ENCODE data around the gene SLC13A5. TPM values are rescaled to one million over a fixed set of nuclear protein-coding genes. Genes with fewer than 3 reads are reported as not detected.

SLC13A5 gene
- total and polyA plus RNA-seq, 4 donors = 88.4 to 399 (median 244) TPM

DNA sequence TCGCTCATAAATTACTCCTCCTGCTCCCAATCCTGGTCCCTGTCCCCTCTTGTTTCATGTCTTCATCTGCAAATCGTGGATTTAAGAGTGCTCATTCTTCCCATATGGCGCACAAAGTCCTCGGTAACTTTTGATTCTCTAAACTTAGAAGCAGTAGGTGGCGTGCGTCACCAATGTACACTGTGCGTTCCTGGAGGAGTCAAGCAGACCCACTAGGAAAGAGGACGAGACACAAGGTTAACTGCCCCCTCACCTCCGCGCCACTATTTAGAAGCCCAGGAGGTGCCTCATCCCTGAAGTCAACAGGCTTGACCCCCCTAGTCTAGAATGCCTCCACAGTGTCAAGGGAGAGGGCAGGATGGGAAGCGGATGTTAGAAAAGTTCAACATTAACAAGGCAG lies 2.9 kb downstream of the SLC13A5 start:
- DNase-seq (ENCODE audit: low spot score) = no peak
- TF ChIP-seq, protein P1, sequence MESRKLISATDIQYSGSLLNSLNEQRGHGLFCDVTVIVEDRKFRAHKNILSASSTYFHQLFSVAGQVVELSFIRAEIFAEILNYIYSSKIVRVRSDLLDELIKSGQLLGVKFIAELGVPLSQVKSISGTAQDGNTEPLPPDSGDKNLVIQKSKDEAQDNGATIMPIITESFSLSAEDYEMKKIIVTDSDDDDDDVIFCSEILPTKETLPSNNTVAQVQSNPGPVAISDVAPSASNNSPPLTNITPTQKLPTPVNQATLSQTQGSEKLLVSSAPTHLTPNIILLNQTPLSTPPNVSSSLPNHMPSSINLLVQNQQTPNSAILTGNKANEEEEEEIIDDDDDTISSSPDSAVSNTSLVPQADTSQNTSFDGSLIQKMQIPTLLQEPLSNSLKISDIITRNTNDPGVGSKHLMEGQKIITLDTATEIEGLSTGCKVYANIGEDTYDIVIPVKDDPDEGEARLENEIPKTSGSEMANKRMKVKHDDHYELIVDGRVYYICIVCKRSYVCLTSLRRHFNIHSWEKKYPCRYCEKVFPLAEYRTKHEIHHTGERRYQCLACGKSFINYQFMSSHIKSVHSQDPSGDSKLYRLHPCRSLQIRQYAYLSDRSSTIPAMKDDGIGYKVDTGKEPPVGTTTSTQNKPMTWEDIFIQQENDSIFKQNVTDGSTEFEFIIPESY (IDR thresholded peaks at IDR 0.05) = no peak
- TF ChIP-seq, protein P2, sequence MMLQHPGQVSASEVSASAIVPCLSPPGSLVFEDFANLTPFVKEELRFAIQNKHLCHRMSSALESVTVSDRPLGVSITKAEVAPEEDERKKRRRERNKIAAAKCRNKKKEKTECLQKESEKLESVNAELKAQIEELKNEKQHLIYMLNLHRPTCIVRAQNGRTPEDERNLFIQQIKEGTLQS (IDR thresholded peaks at IDR 0.05) = no peak
- peak in 1 of 2 donors; percentile 58 for TF ChIP-seq RAD21 (IDR thresholded peaks at IDR 0.05)
- TF ChIP-seq, protein P3, sequence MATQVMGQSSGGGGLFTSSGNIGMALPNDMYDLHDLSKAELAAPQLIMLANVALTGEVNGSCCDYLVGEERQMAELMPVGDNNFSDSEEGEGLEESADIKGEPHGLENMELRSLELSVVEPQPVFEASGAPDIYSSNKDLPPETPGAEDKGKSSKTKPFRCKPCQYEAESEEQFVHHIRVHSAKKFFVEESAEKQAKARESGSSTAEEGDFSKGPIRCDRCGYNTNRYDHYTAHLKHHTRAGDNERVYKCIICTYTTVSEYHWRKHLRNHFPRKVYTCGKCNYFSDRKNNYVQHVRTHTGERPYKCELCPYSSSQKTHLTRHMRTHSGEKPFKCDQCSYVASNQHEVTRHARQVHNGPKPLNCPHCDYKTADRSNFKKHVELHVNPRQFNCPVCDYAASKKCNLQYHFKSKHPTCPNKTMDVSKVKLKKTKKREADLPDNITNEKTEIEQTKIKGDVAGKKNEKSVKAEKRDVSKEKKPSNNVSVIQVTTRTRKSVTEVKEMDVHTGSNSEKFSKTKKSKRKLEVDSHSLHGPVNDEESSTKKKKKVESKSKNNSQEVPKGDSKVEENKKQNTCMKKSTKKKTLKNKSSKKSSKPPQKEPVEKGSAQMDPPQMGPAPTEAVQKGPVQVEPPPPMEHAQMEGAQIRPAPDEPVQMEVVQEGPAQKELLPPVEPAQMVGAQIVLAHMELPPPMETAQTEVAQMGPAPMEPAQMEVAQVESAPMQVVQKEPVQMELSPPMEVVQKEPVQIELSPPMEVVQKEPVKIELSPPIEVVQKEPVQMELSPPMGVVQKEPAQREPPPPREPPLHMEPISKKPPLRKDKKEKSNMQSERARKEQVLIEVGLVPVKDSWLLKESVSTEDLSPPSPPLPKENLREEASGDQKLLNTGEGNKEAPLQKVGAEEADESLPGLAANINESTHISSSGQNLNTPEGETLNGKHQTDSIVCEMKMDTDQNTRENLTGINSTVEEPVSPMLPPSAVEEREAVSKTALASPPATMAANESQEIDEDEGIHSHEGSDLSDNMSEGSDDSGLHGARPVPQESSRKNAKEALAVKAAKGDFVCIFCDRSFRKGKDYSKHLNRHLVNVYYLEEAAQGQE (IDR thresholded peaks at IDR 0.05) = no peak
- TF ChIP-seq FOXA1 (IDR thresholded peaks at IDR 0.05) = no peak
- Histone ChIP-seq H3K9me3 (ENCODE audit: control insufficient read depth in 4 of 4, low read length in 3 of 4) (no peaks in the 10 kb centered on the region), H3K27ac (ENCODE audit: low read depth in 1 of 2, low read length in 2 of 2) (peak overlapping the region; percentile 84 to 97), H3K4me3 (ENCODE audit: low read depth in 1 of 3, low read length in 3 of 3) (peak overlapping the region; percentile 28 to 89 (median 38)), H3K27me3 (ENCODE audit: control insufficient read depth in 4 of 4, insufficient read depth in 4 of 4, low read length in 3 of 4) (no peaks in the 10 kb centered on the region), H3K36me3 (ENCODE audit: control insufficient read depth in 4 of 4, insufficient read depth in 3 of 4, low read depth in 1 of 4, low read length in 3 of 4) (peaks cover 0 to 9% (median 0%) of the 10 kb centered on the region in 4 donors), H3K4me1 (ENCODE audit: control insufficient read depth in 4 of 4, insufficient read depth in 4 of 4, low read length in 3 of 4) (peaks cover 3 to 53% (median 32%) of the 10 kb centered on the region in 4 donors), H3K9ac (ENCODE audit: low read depth in 1 of 2, low read length in 2 of 2) (peak overlapping the region; percentile 94 to 98)
- 34% methylated on average over 11 of the region's 11 CpGs for WGBS

DNA sequence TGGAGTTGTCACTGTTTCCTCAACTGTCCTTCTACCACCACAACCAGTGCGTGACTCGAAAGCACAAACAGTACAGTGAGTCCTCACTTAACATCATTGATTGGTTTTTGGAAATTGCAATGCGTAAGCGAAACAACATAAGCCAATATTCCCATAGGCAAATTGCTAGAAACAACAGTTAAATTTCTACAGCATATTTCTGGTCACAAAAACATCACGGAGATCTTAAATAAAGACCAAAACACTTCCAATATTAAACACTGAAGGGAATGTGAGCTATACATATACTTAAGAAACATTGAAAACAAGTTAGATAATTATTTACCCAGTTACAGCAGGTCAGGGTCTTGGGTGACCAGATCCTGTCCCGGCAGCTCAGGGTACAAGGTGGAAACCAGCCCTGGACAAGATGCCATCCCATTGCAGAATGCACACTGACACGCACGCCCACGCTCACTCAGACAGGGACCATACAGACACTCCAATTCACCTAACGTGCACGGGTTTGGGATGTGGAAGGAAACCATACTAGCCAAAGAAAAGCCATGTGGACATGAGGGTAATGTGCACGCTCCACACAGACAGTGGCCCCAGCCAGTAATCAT lies 4.7 kb downstream of the SLC13A5 start:
- Histone ChIP-seq H3K4me3 (ENCODE audit: low read depth in 1 of 3, low read length in 3 of 3) (peak overlapping the region in 2 of 3 donors; percentile 10 to 41), H3K9me3 (ENCODE audit: control insufficient read depth in 4 of 4, low read length in 3 of 4) (no peaks in the 10 kb centered on the region), H3K27ac (ENCODE audit: low read depth in 1 of 2, low read length in 2 of 2) (peak overlapping the region; percentile 79 to 97), H3K9ac (ENCODE audit: low read depth in 1 of 2, low read length in 2 of 2) (peak overlapping the region in 1 of 2 donors; percentile 83), H3K36me3 (ENCODE audit: control insufficient read depth in 4 of 4, insufficient read depth in 3 of 4, low read depth in 1 of 4, low read length in 3 of 4) (peaks cover 0 to 11% (median 3%) of the 10 kb centered on the region in 4 donors), H3K27me3 (ENCODE audit: control insufficient read depth in 4 of 4, insufficient read depth in 4 of 4, low read length in 3 of 4) (no peaks in the 10 kb centered on the region), H3K4me1 (ENCODE audit: control insufficient read depth in 4 of 4, insufficient read depth in 4 of 4, low read length in 3 of 4) (peaks cover 6 to 67% (median 49%) of the 10 kb centered on the region in 4 donors)
- DNase-seq (ENCODE audit: low spot score) = no peak
- 30% methylated on average over 12 of the region's 12 CpGs for WGBS
- peak; percentile 21 for TF ChIP-seq FOXA2 (IDR thresholded peaks at IDR 0.05)
- no peak for TF ChIP-seq FOXA1 (IDR thresholded peaks at IDR 0.05)
- no peak for TF ChIP-seq RAD21 (IDR thresholded peaks at IDR 0.05)
- TF ChIP-seq HNF4A (conservative IDR thresholded peaks at IDR 0.05) = peak; percentile 75 to 76
- TF ChIP-seq, protein P3 (IDR thresholded peaks at IDR 0.05) = peak; percentile 50
- no peak for TF ChIP-seq TAF1 (conservative IDR thresholded peaks at IDR 0.05)
- TF ChIP-seq SP1 (IDR thresholded peaks at IDR 0.05) = peak; percentile 54
- TF ChIP-seq RXRA (IDR thresholded peaks at IDR 0.05) = peak; percentile 57 to 73
- TF ChIP-seq, protein P4, sequence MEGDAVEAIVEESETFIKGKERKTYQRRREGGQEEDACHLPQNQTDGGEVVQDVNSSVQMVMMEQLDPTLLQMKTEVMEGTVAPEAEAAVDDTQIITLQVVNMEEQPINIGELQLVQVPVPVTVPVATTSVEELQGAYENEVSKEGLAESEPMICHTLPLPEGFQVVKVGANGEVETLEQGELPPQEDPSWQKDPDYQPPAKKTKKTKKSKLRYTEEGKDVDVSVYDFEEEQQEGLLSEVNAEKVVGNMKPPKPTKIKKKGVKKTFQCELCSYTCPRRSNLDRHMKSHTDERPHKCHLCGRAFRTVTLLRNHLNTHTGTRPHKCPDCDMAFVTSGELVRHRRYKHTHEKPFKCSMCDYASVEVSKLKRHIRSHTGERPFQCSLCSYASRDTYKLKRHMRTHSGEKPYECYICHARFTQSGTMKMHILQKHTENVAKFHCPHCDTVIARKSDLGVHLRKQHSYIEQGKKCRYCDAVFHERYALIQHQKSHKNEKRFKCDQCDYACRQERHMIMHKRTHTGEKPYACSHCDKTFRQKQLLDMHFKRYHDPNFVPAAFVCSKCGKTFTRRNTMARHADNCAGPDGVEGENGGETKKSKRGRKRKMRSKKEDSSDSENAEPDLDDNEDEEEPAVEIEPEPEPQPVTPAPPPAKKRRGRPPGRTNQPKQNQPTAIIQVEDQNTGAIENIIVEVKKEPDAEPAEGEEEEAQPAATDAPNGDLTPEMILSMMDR (IDR thresholded peaks at IDR 0.05; ENCODE audit: low read depth, low read length, missing input control) = no peak
- TF ChIP-seq, protein P5, sequence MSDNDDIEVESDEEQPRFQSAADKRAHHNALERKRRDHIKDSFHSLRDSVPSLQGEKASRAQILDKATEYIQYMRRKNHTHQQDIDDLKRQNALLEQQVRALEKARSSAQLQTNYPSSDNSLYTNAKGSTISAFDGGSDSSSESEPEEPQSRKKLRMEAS (IDR thresholded peaks at IDR 0.05) = no peak
- no peak for TF ChIP-seq GABPA (IDR thresholded peaks at IDR 0.05 in 1 of 2, conservative IDR thresholded peaks at IDR 0.05 in 1 of 2)
- no peak for TF ChIP-seq NR2F2 (IDR thresholded peaks at IDR 0.05)
- peak; percentile 63 for TF ChIP-seq YY1 (IDR thresholded peaks at IDR 0.05)
- TF ChIP-seq, protein P1 (IDR thresholded peaks at IDR 0.05) = peak; percentile 26
- TF ChIP-seq HNF4G (IDR thresholded peaks at IDR 0.05) = no peak
- TF ChIP-seq EGR1 (IDR thresholded peaks at IDR 0.05; ENCODE audit: low read depth in 2 of 2) = peak; percentile 74 to 92
- peak; percentile 23 for TF ChIP-seq JUND (IDR thresholded peaks at IDR 0.05)

Data from liver (tissue), 9 donors.